ENCODE results near the gene HOXA1. TPM values are rescaled to one million over a fixed set of nuclear protein-coding genes. Genes with fewer than 3 reads are reported as not detected.

Gene HOXA1
- total RNA-seq, 4 donors from 2014 or later, result 0.33 to 1.5 (median 0.60) TPM

DNA sequence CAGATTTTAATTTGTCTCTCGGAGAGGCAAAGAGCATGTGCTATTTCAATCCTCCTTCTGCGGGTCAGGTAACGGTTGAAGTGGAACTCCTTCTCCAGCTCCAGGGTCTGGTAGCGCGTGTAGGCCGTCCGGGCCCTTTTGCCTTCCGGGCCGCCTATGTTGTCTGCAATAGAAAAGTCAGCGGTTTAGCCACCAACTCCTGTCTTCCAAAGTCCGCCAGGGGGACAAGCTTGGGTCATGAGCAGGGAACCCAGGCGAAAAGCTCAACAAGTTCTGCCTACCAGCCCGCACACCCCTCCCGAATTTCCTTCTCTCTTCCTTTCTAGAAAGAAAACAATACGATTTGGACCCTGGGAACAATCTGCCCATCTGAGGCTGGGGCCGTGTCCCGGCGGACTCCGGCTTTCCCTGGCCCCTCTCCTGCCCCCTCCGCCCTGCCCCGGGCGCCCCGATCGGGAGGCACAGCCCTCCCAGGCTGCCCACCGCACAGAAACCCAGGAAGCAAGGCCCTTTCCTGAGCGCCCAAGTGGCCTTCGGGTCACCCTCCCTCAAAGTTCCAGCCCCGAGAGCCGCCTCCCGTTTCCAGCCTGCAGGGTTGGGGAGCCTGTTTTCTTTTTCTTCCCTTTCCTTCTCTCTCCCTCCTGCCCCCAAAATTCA lies 46.3 kb upstream of the HOXA1 start:
- TF ChIP-seq, protein P1, sequence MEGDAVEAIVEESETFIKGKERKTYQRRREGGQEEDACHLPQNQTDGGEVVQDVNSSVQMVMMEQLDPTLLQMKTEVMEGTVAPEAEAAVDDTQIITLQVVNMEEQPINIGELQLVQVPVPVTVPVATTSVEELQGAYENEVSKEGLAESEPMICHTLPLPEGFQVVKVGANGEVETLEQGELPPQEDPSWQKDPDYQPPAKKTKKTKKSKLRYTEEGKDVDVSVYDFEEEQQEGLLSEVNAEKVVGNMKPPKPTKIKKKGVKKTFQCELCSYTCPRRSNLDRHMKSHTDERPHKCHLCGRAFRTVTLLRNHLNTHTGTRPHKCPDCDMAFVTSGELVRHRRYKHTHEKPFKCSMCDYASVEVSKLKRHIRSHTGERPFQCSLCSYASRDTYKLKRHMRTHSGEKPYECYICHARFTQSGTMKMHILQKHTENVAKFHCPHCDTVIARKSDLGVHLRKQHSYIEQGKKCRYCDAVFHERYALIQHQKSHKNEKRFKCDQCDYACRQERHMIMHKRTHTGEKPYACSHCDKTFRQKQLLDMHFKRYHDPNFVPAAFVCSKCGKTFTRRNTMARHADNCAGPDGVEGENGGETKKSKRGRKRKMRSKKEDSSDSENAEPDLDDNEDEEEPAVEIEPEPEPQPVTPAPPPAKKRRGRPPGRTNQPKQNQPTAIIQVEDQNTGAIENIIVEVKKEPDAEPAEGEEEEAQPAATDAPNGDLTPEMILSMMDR (IDR thresholded peaks at IDR 0.05; ENCODE audit: low read depth), result no peak

- TF ChIP-seq, protein P1 (IDR thresholded peaks at IDR 0.05; ENCODE audit: low read depth), result no peak
Observed at GRCh38 chr7:27141137-27141922, 45.5 kb upstream of the HOXA1 start.

DNA sequence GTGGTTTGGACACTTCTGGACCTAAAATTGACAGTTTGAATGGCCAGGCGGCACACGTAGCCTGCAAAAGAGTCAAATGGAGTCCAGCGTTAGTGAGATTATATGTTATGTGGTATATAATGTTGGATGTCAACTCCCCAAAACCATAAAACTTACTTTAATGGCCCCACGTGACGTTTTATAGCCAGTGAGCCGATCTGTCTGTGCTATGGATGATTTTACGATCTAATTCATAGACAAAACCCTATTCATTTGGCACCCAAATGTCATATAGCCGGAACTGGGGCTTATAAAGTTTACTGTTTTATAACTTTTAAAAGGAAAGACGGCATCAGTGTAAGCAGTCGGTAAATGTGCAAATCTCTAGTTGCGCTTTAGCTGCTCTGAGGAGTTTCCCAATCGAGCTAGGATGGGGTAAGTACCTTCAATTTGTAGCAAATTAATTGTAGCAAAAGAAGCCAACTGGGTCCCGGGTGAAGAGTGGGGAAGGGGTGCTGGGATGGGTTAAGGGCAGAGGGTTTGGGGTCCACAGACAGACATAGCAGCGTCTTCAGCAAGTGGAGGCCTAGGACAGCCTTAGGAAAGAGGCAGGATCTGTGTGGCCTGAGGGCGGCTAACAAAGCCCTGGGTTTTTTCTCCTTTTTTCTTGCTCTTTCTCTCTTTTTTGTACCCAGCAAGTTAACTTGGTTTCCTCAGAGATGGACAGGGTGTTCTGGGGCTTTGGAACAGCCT lies 44.5 kb upstream of the HOXA1 start:
- TF ChIP-seq, protein P1 (IDR thresholded peaks at IDR 0.05; ENCODE audit: low read depth), result no peak

DNA sequence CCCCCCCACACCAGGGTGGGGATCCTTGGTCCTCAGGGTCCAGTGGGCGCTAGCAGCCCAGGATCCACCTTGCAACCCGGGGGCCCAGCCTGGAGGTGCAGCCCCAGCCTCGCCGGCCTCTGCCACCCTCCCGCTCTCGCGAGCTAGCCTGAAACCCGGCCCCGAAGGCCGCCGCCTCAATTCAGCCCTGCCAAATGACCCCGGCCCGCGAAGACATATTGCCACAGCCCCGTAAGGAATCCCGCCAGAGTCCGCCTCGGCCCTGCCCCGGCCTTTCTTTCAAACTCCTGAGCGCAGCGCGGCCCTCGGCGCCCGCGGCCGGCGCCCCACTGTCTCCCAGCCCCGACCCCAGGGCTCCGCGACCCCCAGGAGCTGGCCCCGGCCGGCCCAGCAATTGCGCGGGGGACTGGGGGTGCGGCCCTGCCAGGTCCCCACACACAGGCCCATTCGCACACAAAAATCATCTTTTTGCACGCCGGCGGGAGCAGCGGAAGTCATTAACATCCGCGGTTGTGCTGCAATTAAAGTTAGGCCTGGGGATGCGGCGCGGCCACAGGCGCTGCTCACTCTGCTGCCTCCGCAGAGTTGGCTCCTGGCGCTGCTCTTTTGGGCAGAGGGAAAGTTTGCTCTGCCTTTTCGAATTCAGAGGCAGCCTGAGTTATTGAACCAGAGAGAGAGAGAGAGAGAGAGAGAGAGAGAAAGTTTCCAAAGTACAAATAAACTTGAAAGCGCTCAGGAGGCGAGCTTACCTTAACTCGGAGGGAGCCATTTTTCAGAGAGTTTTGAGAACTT lies 43.7 kb upstream of the HOXA1 start:
- TF ChIP-seq, protein P1 (IDR thresholded peaks at IDR 0.05; ENCODE audit: low read depth), result no peak

DNA sequence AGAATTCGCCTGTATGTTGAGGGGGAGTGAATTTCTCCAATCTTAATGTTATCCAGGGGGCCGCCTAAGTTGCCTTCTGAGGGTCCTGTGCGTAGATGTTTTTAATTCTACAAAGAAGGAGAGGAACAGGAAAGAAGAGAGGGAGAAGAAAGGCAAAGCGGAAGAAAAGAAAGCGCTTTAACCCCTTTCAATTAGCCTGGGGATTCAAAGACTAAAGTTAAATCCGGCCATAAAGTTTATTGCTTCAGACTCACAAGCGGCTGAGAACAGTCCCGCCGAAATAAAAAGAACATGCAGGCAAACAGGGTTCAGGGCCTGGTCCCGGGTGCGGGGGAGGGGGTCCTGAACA lies 43.2 kb upstream of the HOXA1 start:
- TF ChIP-seq, protein P1 (IDR thresholded peaks at IDR 0.05; ENCODE audit: low read depth), result no peak

DNA sequence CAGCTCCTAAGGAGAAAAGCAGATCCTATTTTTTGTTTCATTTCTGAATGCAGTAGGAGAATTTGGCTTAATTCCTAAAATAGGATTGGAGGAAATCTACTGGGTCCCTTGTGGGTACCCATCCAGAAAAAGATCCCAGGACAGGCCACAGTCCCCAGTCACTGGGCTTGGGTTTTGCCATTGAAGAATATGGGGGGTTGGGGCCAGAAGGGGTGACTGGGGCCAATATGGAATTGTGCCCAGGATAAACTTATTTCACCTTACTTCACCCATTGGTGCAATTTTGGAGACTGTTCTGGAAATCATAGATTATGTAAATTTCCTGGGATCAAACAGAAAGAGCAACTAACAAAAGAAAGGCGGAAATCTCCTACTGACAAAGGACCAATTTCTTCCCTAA lies 42.7 kb upstream of the HOXA1 start:
- TF ChIP-seq, protein P1 (IDR thresholded peaks at IDR 0.05; ENCODE audit: low read depth), result no peak

All from subcutaneous adipose tissue (tissue), 4 donors.